GM23338 (cell line): ENCODE data around the gene LUZP2.

ENCODE experiments used
- CREB1 ChIP-seq: fragments of 250-450 bp; sonication (Bioruptor Pico); IDR thresholded peaks from 2 replicates; pipeline ENCODE4 v1.5.0; 2020; ENCODE audit warnings: low read depth, mild to moderate bottlenecking, moderate library complexity
- CTCF ChIP-seq, 2 experiments: fragments of 200-600 bp in 1 of 2; sonication (generic) in 1 of 2; conservative IDR thresholded peaks; 2 replicates each; pipeline versions ENCODE4 v1.5.1 to v1.6.1; 2016 to 2017; ENCODE audit warnings: antibody characterized with exemption in 2 of 2, low read depth in 2 of 2, mild to moderate bottlenecking in 2 of 2, moderate library complexity in 1 of 2
- EZH2 ChIP-seq: fragments of 200-600 bp; sonication (generic); IDR thresholded peaks from one replicate; pipeline ENCODE4 v1.8.0; 2017; ENCODE audit warnings: antibody characterized with exemption, mild to moderate bottlenecking, low read depth; ENCODE audit not compliant: unreplicated experiment
- EZH2phosphoT487 ChIP-seq: fragments of 200-600 bp; sonication (generic); IDR thresholded peaks from one replicate; pipeline ENCODE4 v1.8.1; 2018; ENCODE audit warnings: antibody characterized with exemption; ENCODE audit not compliant: unreplicated experiment
- JUNB ChIP-seq: IDR thresholded peaks from one replicate; pipeline ENCODE4 v1.6.1; 2016; ENCODE audit warnings: antibody characterized with exemption; ENCODE audit not compliant: unreplicated experiment
- POLR2AphosphoS5 ChIP-seq: IDR thresholded peaks from 2 replicates; pipeline ENCODE4 v1.6.1; 2016; ENCODE audit warnings: antibody characterized with exemption, low read depth
- REST ChIP-seq: IDR thresholded peaks from one replicate; pipeline ENCODE4 v1.6.1; 2018; ENCODE audit warnings: antibody characterized with exemption; ENCODE audit not compliant: unreplicated experiment
- STAT1 ChIP-seq: IDR thresholded peaks from one replicate; pipeline ENCODE4 v1.6.1; 2016; ENCODE audit warnings: antibody characterized with exemption; ENCODE audit not compliant: unreplicated experiment
- ZNF331 ChIP-seq: fragments of 250-450 bp; sonication (Bioruptor Pico); IDR thresholded peaks from 2 replicates; pipeline ENCODE4 v1.5.0; 2020; ENCODE audit warnings: low read depth, mild to moderate bottlenecking, moderate library complexity
- ZNF462 ChIP-seq: fragments of 250-450 bp; sonication (Bioruptor Pico); IDR thresholded peaks from 2 replicates; pipeline ENCODE4 v1.5.0; 2020; ENCODE audit warnings: mild to moderate bottlenecking, moderate library complexity

- TF ChIP-seq REST (no peak), POLR2AphosphoS5 (no peak), CTCF (conservative IDR thresholded peaks at IDR 0.05; ENCODE audit: low read depth in 2 of 2) (no peak), EZH2phosphoT487 (no peak), CREB1 (CRISPR knock-in tag) (no peak), EZH2 (no peak), STAT1 (no peak), ZNF331 (CRISPR knock-in tag) (no peak), JUNB (no peak), ZNF462 (CRISPR knock-in tag) (no peak)
Measured at GRCh38 chr11:24903555-24903954, 406.7 kb downstream of the LUZP2 start.
